OCI-LY1 (cell line): ENCODE measurements around the gene MYH7B.

Experiments
- H2AFZ ChIP-seq: fragments of 200-600 bp; sonication (generic), shearing (Covaris generic); 2 replicates; pipeline ENCODE4 v1.6.0; 2014; ENCODE audit warnings: antibody characterized with exemption, mild to moderate bottlenecking, low read length
- H3F3A ChIP-seq: fragments of 200-600 bp; sonication (generic), shearing (Covaris generic); 2 replicates; pipeline ENCODE4 v1.6.0; 2014; ENCODE audit warnings: mild to moderate bottlenecking, antibody characterized with exemption, low read length, moderate library complexity; ENCODE audit not compliant: insufficient read depth
- H3K27ac ChIP-seq: fragments of 200-600 bp; sonication (generic); 2 replicates; pipeline ENCODE4 v1.5.1; 2014; ENCODE audit warnings: low read length, mixed run types, mild to moderate bottlenecking, low read depth; ENCODE audit not compliant: poor library complexity, severe bottlenecking
- H3K27me3 ChIP-seq: fragments of 200-600 bp; sonication (generic); 2 replicates; pipeline ENCODE4 v1.6.0; 2014; ENCODE audit warnings: antibody characterized with exemption, mild to moderate bottlenecking, low read length, moderate library complexity; ENCODE audit not compliant: insufficient read depth
- H3K36me3 ChIP-seq: fragments of 200-600 bp; sonication (generic); 2 replicates; pipeline ENCODE4 v1.6.1; 2014; ENCODE audit warnings: mild to moderate bottlenecking, antibody characterized with exemption, low read length, moderate library complexity, mixed read lengths; ENCODE audit not compliant: insufficient read depth
- H3K4me1 ChIP-seq: fragments of 200-600 bp; sonication (generic); 2 replicates; pipeline ENCODE4 v1.5.1; 2014; ENCODE audit warnings: mild to moderate bottlenecking, low read length, moderate library complexity; ENCODE audit not compliant: insufficient read depth, severe bottlenecking
- H3K4me2 ChIP-seq: fragments of 200-600 bp; sonication (generic), shearing (Covaris generic); 2 replicates; pipeline ENCODE4 v1.6.1; 2014; ENCODE audit warnings: low read length
- H3K4me3 ChIP-seq: fragments of 200-600 bp; sonication (generic); 2 replicates; pipeline ENCODE4 v1.5.1; 2014; ENCODE audit warnings: low read length, low read depth, mild to moderate bottlenecking, mixed read lengths; ENCODE audit not compliant: poor library complexity, severe bottlenecking
- H3K79me2 ChIP-seq: fragments of 200-600 bp; shearing (Covaris generic); 2 replicates; pipeline ENCODE4 v1.6.1; 2016; ENCODE audit warnings: mixed run types, low read length, mixed read lengths; ENCODE audit not compliant: insufficient read depth
- H3K9ac ChIP-seq: fragments of 200-600 bp; sonication (generic), shearing (Covaris generic); 2 replicates; pipeline ENCODE4 v1.6.1; 2014; ENCODE audit warnings: mild to moderate bottlenecking, low read length, mixed read lengths
- H3K9me2 ChIP-seq: fragments of 200-600 bp; sonication (generic), shearing (Covaris generic); 2 replicates; pipeline ENCODE4 v1.6.1; 2014; ENCODE audit warnings: low read depth, mild to moderate bottlenecking, low read length, mixed read lengths
- H3K9me3 ChIP-seq: fragments of 200-600 bp; shearing (Covaris generic); 2 replicates; pipeline ENCODE4 v1.6.1; 2014; ENCODE audit warnings: low read length, mixed read lengths
- H4K20me1 ChIP-seq: fragments of 200-600 bp; sonication (generic), shearing (Covaris generic); 2 replicates; pipeline ENCODE4 v1.6.0; 2016; ENCODE audit warnings: mild to moderate bottlenecking, low read length; ENCODE audit not compliant: insufficient read depth
- CTCF ChIP-seq: fragments of 200-600 bp; sonication (generic), shearing (Covaris generic); IDR thresholded peaks from 2 replicates; pipeline ENCODE4 v1.5.1; 2017; ENCODE audit warnings: mild to moderate bottlenecking, antibody characterized with exemption, low read length, moderate library complexity, mixed read lengths
- EZH2 ChIP-seq: fragments of 200-600 bp; sonication (generic), shearing (Covaris generic); IDR thresholded peaks from 2 replicates; pipeline ENCODE4 v1.8.0; 2017; ENCODE audit warnings: borderline replicate concordance, mixed run types, mild to moderate bottlenecking, antibody characterized with exemption, low read length, moderate library complexity, mixed read lengths

The MYH7B gene

GRCh38 chr20:34915749-34916455 lies 39.8 kb upstream of the MYH7B start:
- no peak overlapping the region for H3K27ac ChIP-seq
- no peaks in the 10 kb centered on the region for H3K79me2 ChIP-seq
- no peak overlapping the region for H3K9ac ChIP-seq
- H3K27me3 ChIP-seq = no peaks in the 10 kb centered on the region; the same call in 1 of the 2 replicates
- no peaks in the 10 kb centered on the region for H3K4me1 ChIP-seq
- H3K9me2 ChIP-seq = no peaks in the 10 kb centered on the region
- no peak overlapping the region for H2AFZ ChIP-seq
- TF ChIP-seq EZH2 (no peak), CTCF (no peak)
- H4K20me1 ChIP-seq = no peaks in the 10 kb centered on the region
- H3K4me3 ChIP-seq = no peak overlapping the region
- no peaks in the 10 kb centered on the region for H3K9me3 ChIP-seq
- no peaks in the 10 kb centered on the region for H3F3A ChIP-seq
- H3K4me2 ChIP-seq = no peak overlapping the region
- H3K36me3 ChIP-seq = no peaks in the 10 kb centered on the region

- H3K9me3 ChIP-seq = no peaks in the 10 kb centered on the region
- no peak overlapping the region for H3K27ac ChIP-seq
- no peaks in the 10 kb centered on the region; the same call in 1 of the 2 replicates for H3K27me3 ChIP-seq
- H4K20me1 ChIP-seq = no peaks in the 10 kb centered on the region
- H3K4me2 ChIP-seq = no peak overlapping the region
- no peaks in the 10 kb centered on the region for H3K36me3 ChIP-seq
- no peak overlapping the region for H3K9ac ChIP-seq
- H3K4me1 ChIP-seq = no peaks in the 10 kb centered on the region
- TF ChIP-seq CTCF = no peak
- no peak for TF ChIP-seq EZH2
- H2AFZ ChIP-seq = no peak overlapping the region
- no peak overlapping the region for H3K4me3 ChIP-seq
- H3F3A ChIP-seq = no peaks in the 10 kb centered on the region
- H3K9me2 ChIP-seq = no peaks in the 10 kb centered on the region
- H3K79me2 ChIP-seq = no peaks in the 10 kb centered on the region
Measured at GRCh38 chr20:34916774-34917354, 38.8 kb upstream of the MYH7B start.

DNA sequence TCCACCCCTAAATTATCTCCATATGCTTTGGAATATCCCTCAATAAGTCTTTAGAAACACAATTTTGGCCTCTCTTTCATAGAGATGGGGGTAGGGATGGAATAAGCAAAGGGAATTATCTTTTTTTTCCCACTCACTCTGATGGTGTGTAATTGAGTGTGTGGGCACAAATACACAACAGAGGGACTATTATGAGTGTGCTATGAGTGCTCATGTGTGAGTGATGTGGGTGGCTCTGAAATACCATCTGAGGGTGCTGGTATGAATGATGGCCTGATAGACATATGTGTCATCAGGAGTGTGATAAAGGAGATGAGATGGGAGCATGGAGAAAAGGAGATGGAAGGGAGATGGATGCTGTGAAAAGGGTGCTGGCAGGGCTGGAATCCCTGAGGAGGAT lies 35.6 kb upstream of the MYH7B start:
- H3K36me3 ChIP-seq = no peaks in the 10 kb centered on the region; the same call in 1 of the 2 replicates
- no peaks in the 10 kb centered on the region for H3K9me3 ChIP-seq
- H3K4me2 ChIP-seq = no peak overlapping the region
- no peak overlapping the region for H3K9ac ChIP-seq
- no peaks in the 10 kb centered on the region for H3K79me2 ChIP-seq
- no peak overlapping the region for H3K4me3 ChIP-seq
- no peak overlapping the region for H3K27ac ChIP-seq
- H3K9me2 ChIP-seq = no peaks in the 10 kb centered on the region
- H2AFZ ChIP-seq = no peak overlapping the region
- H4K20me1 ChIP-seq = no peaks in the 10 kb centered on the region
- H3F3A ChIP-seq = no peaks in the 10 kb centered on the region
- H3K27me3 ChIP-seq = no peaks in the 10 kb centered on the region; the same call in 1 of the 2 replicates
- H3K4me1 ChIP-seq = no peaks in the 10 kb centered on the region
- TF ChIP-seq EZH2 = no peak
- TF ChIP-seq CTCF = no peak
